H9 (cell line): ENCODE measurements around the gene HPCAL1. TPM values are rescaled to one million over a fixed set of nuclear protein-coding genes. Genes with fewer than 3 reads are reported as not detected.

ENCODE experiments used
- DNase-seq: peaks from one replicate; pipeline ENCODE4 v3.0.0-alpha.2; 2017
- H2AFZ ChIP-seq: one replicate; pipeline ENCODE4 v1.6.1; 2013; ENCODE audit warnings: mild to moderate bottlenecking, low read length, control low read depth, moderate library complexity
- H2AK5ac ChIP-seq: 2 replicates; pipeline ENCODE4 v1.6.1; 2013; ENCODE audit warnings: low read length, control low read depth, mixed read lengths; ENCODE audit not compliant: insufficient read length
- H2BK120ac ChIP-seq: one replicate; pipeline ENCODE4 v1.6.1; 2013; ENCODE audit warnings: low read depth, mild to moderate bottlenecking, low read length, control low read depth, inconsistent platforms; ENCODE audit not compliant: poor library complexity, severe bottlenecking
- H2BK12ac ChIP-seq: 2 replicates; pipeline ENCODE4 v1.6.1; 2013; ENCODE audit warnings: low read length, control low read depth, mixed read lengths, low read depth; ENCODE audit not compliant: insufficient read length
- H2BK15ac ChIP-seq: 2 replicates; pipeline ENCODE4 v1.6.1; 2013; ENCODE audit warnings: low read depth, low read length, control low read depth
- H2BK20ac ChIP-seq: one replicate; pipeline ENCODE4 v1.6.1; 2013; ENCODE audit warnings: low read depth, mild to moderate bottlenecking, low read length, control low read depth, inconsistent platforms; ENCODE audit not compliant: poor library complexity, severe bottlenecking
- H2BK5ac ChIP-seq: 2 replicates; pipeline ENCODE4 v1.6.1; 2013; ENCODE audit warnings: low read length, control low read depth, mixed read lengths; ENCODE audit not compliant: insufficient read length
- H3K14ac ChIP-seq: 2 replicates; pipeline ENCODE4 v1.6.1; 2013; ENCODE audit warnings: low read length, control low read depth; ENCODE audit not compliant: insufficient read depth
- H3K18ac ChIP-seq: 2 replicates; pipeline ENCODE4 v1.6.1; 2013; ENCODE audit warnings: low read depth, mild to moderate bottlenecking, mixed read lengths, low read length, control low read depth; ENCODE audit not compliant: insufficient read length
- H3K23ac ChIP-seq: 2 replicates; pipeline ENCODE4 v1.6.1; 2013; ENCODE audit warnings: low read length, control low read depth, mixed read lengths, low read depth; ENCODE audit not compliant: insufficient read length
- H3K23me2 ChIP-seq: 2 replicates; pipeline ENCODE4 v1.6.1; 2013; ENCODE audit warnings: low read depth, mild to moderate bottlenecking, mixed read lengths, low read length, control low read depth; ENCODE audit not compliant: insufficient read length, poor library complexity, severe bottlenecking
- H3K27ac ChIP-seq: 2 replicates; pipeline ENCODE4 v1.5.1; 2013; ENCODE audit warnings: low read length, control low read depth, mixed read lengths, low read depth; ENCODE audit not compliant: insufficient read length
- H3K27me3 ChIP-seq: 2 replicates; pipeline ENCODE4 v1.6.1; 2013; ENCODE audit warnings: low read length, control low read depth, inconsistent platforms; ENCODE audit not compliant: insufficient read depth
- H3K4ac ChIP-seq: 2 replicates; pipeline ENCODE4 v1.6.1; 2013; ENCODE audit warnings: low read depth, mild to moderate bottlenecking, control low read depth, inconsistent platforms, low read length, moderate library complexity
- H3K4me1 ChIP-seq: 2 replicates; pipeline ENCODE4 v1.6.1; 2013; ENCODE audit warnings: low read length, control low read depth, inconsistent platforms; ENCODE audit not compliant: insufficient read depth
- H3K4me2 ChIP-seq: 2 replicates; pipeline ENCODE4 v1.6.1; 2013; ENCODE audit warnings: low read length, control low read depth, mixed read lengths; ENCODE audit not compliant: insufficient read length, insufficient read depth
- H3K56ac ChIP-seq: 2 replicates; pipeline ENCODE4 v1.6.1; 2013; ENCODE audit warnings: low read depth, mild to moderate bottlenecking, mixed read lengths, low read length, control low read depth; ENCODE audit not compliant: insufficient read length
- H3K79me1 ChIP-seq: 2 replicates; pipeline ENCODE4 v1.6.1; 2013; ENCODE audit warnings: low read depth, mild to moderate bottlenecking, moderate library complexity, low read length, control low read depth, inconsistent platforms; ENCODE audit not compliant: insufficient read depth, poor library complexity, severe bottlenecking
- H3K79me2 ChIP-seq: 2 replicates; pipeline ENCODE4 v1.6.1; 2013; ENCODE audit warnings: low read length, control low read depth, inconsistent platforms; ENCODE audit not compliant: insufficient read depth
- H3K9ac ChIP-seq: 2 replicates; pipeline ENCODE4 v1.6.1; 2013; ENCODE audit warnings: low read length, control low read depth, mixed read lengths; ENCODE audit not compliant: insufficient read length; ENCODE audit errors: extremely low read depth
- H3K9me3 ChIP-seq: one replicate; pipeline ENCODE4 v1.6.1; 2013; ENCODE audit warnings: low read depth, low read length, inconsistent platforms; ENCODE audit not compliant: control insufficient read depth
- H3T11ph ChIP-seq: one replicate; pipeline ENCODE4 v1.6.1; 2013; ENCODE audit warnings: mild to moderate bottlenecking, low read length, control low read depth, inconsistent platforms
- H4K20me1 ChIP-seq: one replicate; pipeline ENCODE4 v1.6.1; 2013; ENCODE audit not compliant: control insufficient read depth, insufficient read length, insufficient read depth
- H4K5ac ChIP-seq: 2 replicates; pipeline ENCODE4 v1.6.1; 2013; ENCODE audit warnings: low read depth, mild to moderate bottlenecking, mixed read lengths, low read length, control low read depth; ENCODE audit not compliant: insufficient read length
- H4K8ac ChIP-seq: replicated peaks from 2 replicates; pipeline ENCODE4 v1.6.1; 2013; ENCODE audit warnings: low read length, control low read depth, mixed read lengths, low read depth; ENCODE audit not compliant: insufficient read length
- H4K91ac ChIP-seq: 2 replicates; pipeline ENCODE4 v1.6.1; 2013; ENCODE audit warnings: low read depth, mild to moderate bottlenecking, moderate library complexity, mixed read lengths, low read length, control low read depth; ENCODE audit not compliant: insufficient read length
- H3K27ac Mint-ChIP-seq, 3 experiments: 2 replicates in 2 of 3; 3 replicates in 1 of 3; pipeline ENCODE4 v1.8.0; 2020 to 2021; ENCODE audit warnings: mixed read lengths in 3 of 3, mild to moderate bottlenecking in 1 of 3, moderate library complexity in 1 of 3
- H3K27me3 Mint-ChIP-seq: 2 replicates; pipeline ENCODE4 v1.8.0; 2021; ENCODE audit warnings: low read depth, mild to moderate bottlenecking, moderate library complexity, mixed read lengths
- H3K36me3 Mint-ChIP-seq, 3 experiments: 2 replicates in 2 of 3; 3 replicates in 1 of 3; pipeline ENCODE4 v1.8.0; 2020 to 2021; ENCODE audit warnings: low read depth in 3 of 3, mixed read lengths in 3 of 3; ENCODE audit not compliant: insufficient read depth in 1 of 3
- H3K4me1 Mint-ChIP-seq, 2 experiments: 2 replicates each; pipeline ENCODE4 v1.8.0; 2020; ENCODE audit warnings: mixed read lengths in 2 of 2
- H3K4me3 Mint-ChIP-seq, 2 experiments: 2 replicates in 1 of 2; 3 replicates in 1 of 2; pipeline ENCODE4 v1.8.0; 2020 to 2021; ENCODE audit warnings: mild to moderate bottlenecking in 2 of 2, mixed read lengths in 2 of 2, moderate library complexity in 1 of 2
- H3K9me3 Mint-ChIP-seq, 2 experiments: 2 replicates in 1 of 2; 3 replicates in 1 of 2; pipeline ENCODE4 v1.8.0; 2020; ENCODE audit warnings: mild to moderate bottlenecking in 2 of 2, mixed read lengths in 2 of 2, moderate library complexity in 1 of 2
- CTCF ChIP-seq: fragments of 200-600 bp; sonication (generic); conservative IDR thresholded peaks from 3 replicates; pipeline ENCODE4 v1.8.0; 2021; ENCODE audit warnings: antibody characterized with exemption, mild to moderate bottlenecking
- WGBS: extraction: QIAGEN DNeasy Blood & Tissue Kit; methylation state at CpG from one replicate; pipeline ENCODE4 v1.1.7; 2013; ENCODE audit warnings: missing lambda C conversion rate, low lambda C conversion rate, mixed read lengths; ENCODE audit not compliant: insufficient read length; ENCODE audit errors: extremely low coverage; 5-methylcytosine and 5-hydroxymethylcytosine counted together
- total RNA-seq: library from RNA; stranded (reverse); gene quantifications from 2 replicates; pipeline ENCODE4 v1.2.1, GENCODE V29; 2021

Gene HPCAL1
- total RNA-seq, 1 experiment from 2014 or later = 4.7 TPM

GRCh38 chr2:10412380-10412779 is 109.7 kb downstream of the HPCAL1 start:
- Histone ChIP-seq H3K9me3 (no peaks in the 10 kb centered on the region), H2AFZ (no peak overlapping the region), H3K27me3 (no peaks in the 10 kb centered on the region), H3K56ac (no peak overlapping the region), H4K20me1 (peaks cover 2% of the 10 kb centered on the region), H3K23ac (no peak overlapping the region), H4K8ac (no peak overlapping the region), H3T11ph (no peak overlapping the region), H2BK20ac (no peak overlapping the region), H4K5ac (no peak overlapping the region), H3K9ac (no peak overlapping the region), H3K79me1 (no peaks in the 10 kb centered on the region), H3K27ac (no peak overlapping the region), H3K18ac (no peak overlapping the region), H2BK5ac (no peak overlapping the region), H3K4ac (no peak overlapping the region), H4K91ac (no peak overlapping the region), H3K23me2 (no peaks in the 10 kb centered on the region), H3K79me2 (no peaks in the 10 kb centered on the region), H2BK12ac (no peak overlapping the region), H2BK120ac (no peak overlapping the region), H3K4me2 (no peak overlapping the region), H2AK5ac (no peak overlapping the region), H2BK15ac (no peak overlapping the region), H3K4me1 (no peaks in the 10 kb centered on the region; the same call in 1 of the 2 replicates), H3K14ac (no peak overlapping the region)
- TF ChIP-seq CTCF = no peak
- Mint-ChIP-seq H3K9me3 (peaks cover 3% of the 10 kb centered on the region in 2 experiments; a peak in 3 of 5 replicates), H3K36me3 (no peaks in the 10 kb centered on the region), H3K27ac (peak overlapping the region in 1 of 3 experiments; percentile 72; a peak in 1 of 7 replicates), H3K4me1 (peaks cover 16 to 21% of the 10 kb centered on the region in 2 experiments), H3K27me3 (peaks cover 2% of the 10 kb centered on the region; the same call in 1 of the 2 replicates), H3K4me3 (no peak overlapping the region)
- WGBS = no CpG with 5 or more reads among the region's 3 CpGs
- peak; percentile 76 for DNase-seq
